Panc1 (cell line): Measurements from ENCODE around the gene SALL3. TPM values are rescaled to one million over a fixed set of nuclear protein-coding genes. Genes with fewer than 3 reads are reported as not detected.

Source experiments
- ATAC-seq: fragments of 200-7000 bp; cut with Tn5 transposase; 2 replicates; pipeline ENCODE4 v1.9.1; 2020; ENCODE audit warnings: mild to moderate bottlenecking, moderate library complexity
- BruUV-seq: library from RNA; stranded (reverse); fragments of 400-500 nt; replicated peaks from 2 replicates; lab custom pipeline; 2021; lab: Mats Ljungman, UMichigan
- CTCF ChIA-PET: fragments of 300-600 bp; sonication (Branson Sonifier 250); formaldehyde crosslinking; loops from one replicate; lab custom pipeline; 2022; ENCODE audit warnings: antibody characterized with exemption; lab: Charles Lee
- POLR2A ChIA-PET: fragments of 300-600 bp; sonication (Branson Sonifier 250); formaldehyde crosslinking; loops from one replicate; lab custom pipeline; 2022; ENCODE audit warnings: antibody characterized with exemption; lab: Charles Lee
- DNase-seq: peaks from one replicate; pipeline ENCODE4 v3.0.0-alpha.2; 2010; ENCODE audit warnings: low read depth, low spot score
- H3K27ac ChIP-seq: 2 replicates; pipeline ENCODE4 v1.5.1; 2011; ENCODE audit warnings: mild to moderate bottlenecking, low read length, inconsistent platforms
- H3K27me3 ChIP-seq: fragments of 200-500 bp; sonication (Bioruptor generic); 2 replicates; pipeline ENCODE4 v1.6.0; 2014; ENCODE audit warnings: low read length, inconsistent platforms; ENCODE audit not compliant: control insufficient read depth, insufficient read depth
- H3K36me3 ChIP-seq: fragments of 200-500 bp; sonication (Bioruptor generic); 2 replicates; pipeline ENCODE4 v1.5.1; 2014; ENCODE audit warnings: inconsistent platforms, mild to moderate bottlenecking, low read length, moderate library complexity; ENCODE audit not compliant: control insufficient read depth, insufficient read depth
- H3K4me1 ChIP-seq: 2 replicates; pipeline ENCODE4 v1.5.1; 2011; ENCODE audit warnings: inconsistent platforms, mild to moderate bottlenecking, low read length, moderate library complexity; ENCODE audit not compliant: control insufficient read depth, insufficient read depth
- H3K4me3 ChIP-seq, 2 experiments: 2 replicates each; pipeline ENCODE4 v1.5.1; 2011 to 2012; ENCODE audit warnings: low read depth in 2 of 2, low read length in 2 of 2, mild to moderate bottlenecking in 2 of 2, inconsistent platforms in 1 of 2, moderate library complexity in 1 of 2
- H3K9me3 ChIP-seq: fragments of 200-500 bp; sonication (Bioruptor generic); 2 replicates; pipeline ENCODE4 v1.5.1; 2014; ENCODE audit warnings: low read depth, mild to moderate bottlenecking, inconsistent platforms, low read length, moderate library complexity; ENCODE audit not compliant: control insufficient read depth, insufficient read depth
- POLR2AphosphoS5 ChIP-seq: IDR thresholded peaks from 2 replicates; pipeline ENCODE4 v1.6.1; 2012; ENCODE audit warnings: mild to moderate bottlenecking, low read depth, low read length, moderate library complexity
- SIN3A ChIP-seq: IDR thresholded peaks from 2 replicates; pipeline ENCODE4 v1.6.1; 2012; ENCODE audit warnings: low read depth, mild to moderate bottlenecking, low read length, moderate library complexity, borderline replicate concordance; ENCODE audit not compliant: insufficient read depth
- TCF7L2 ChIP-seq: IDR thresholded peaks from 2 replicates; pipeline ENCODE4 v1.6.1; 2011; ENCODE audit warnings: mild to moderate bottlenecking, low read depth, low read length, inconsistent platforms
- in situ Hi-C: cut with HindIII; loops from 2 replicates; pipeline ENCODE4 v1.10.0; 2016; ENCODE audit warnings: low sequenced_read_pairs, low pct_unique_long_range_greater_than_20kb
- intact Hi-C: fragments of 100-400 bp; cut with micrococcal nuclease; formaldehyde crosslinking; loops from one replicate; pipeline ENCODE4 v1.10.0; 2022; ENCODE audit not compliant: unreplicated experiment
- total RNA-seq: library from RNA; stranded (reverse); gene quantifications from one replicate; pipeline ENCODE4 v1.2.1, GENCODE V29; 2021; ENCODE audit not compliant: unreplicated experiment
- TF ChIP-seq, protein P1 (sequence below): fragments of 450-650 bp; IDR thresholded peaks from 2 replicates; pipeline ENCODE4 v1.5.1; 2017; ENCODE audit warnings: mild to moderate bottlenecking
- TF ChIP-seq, protein P2 (sequence below), 2 experiments: IDR thresholded peaks; 2 replicates each; pipeline ENCODE4 v1.6.1; 2011 to 2012; ENCODE audit warnings: low read depth in 2 of 2, control low read depth in 1 of 2, low read length in 1 of 2, mild to moderate bottlenecking in 1 of 2, moderate library complexity in 1 of 2; ENCODE audit not compliant: insufficient read depth in 1 of 2

The SALL3 gene
- total RNA-seq, 1 experiment from 2014 or later, result not detected

DNA sequence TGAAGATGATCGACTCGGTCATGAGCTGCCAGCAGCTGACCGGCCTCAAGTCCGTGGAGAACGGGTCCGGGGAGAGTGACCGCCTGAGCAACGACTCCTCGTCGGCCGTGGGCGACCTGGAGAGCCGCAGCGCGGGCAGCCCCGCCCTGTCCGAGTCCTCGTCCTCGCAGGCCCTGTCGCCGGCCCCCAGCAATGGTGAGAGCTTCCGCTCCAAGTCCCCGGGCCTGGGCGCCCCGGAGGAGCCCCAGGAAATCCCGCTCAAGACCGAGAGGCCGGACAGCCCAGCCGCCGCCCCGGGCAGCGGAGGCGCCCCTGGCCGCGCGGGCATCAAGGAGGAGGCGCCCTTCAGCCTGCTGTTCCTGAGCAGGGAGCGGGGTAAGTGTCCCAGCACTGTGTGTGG is 14.9 kb downstream of the SALL3 start:
- in situ Hi-C loops, result no loop called here
- H3K4me3 ChIP-seq, result no peak overlapping the region
- intact Hi-C loops, result no loop called here
- no peak for TF ChIP-seq SIN3A
- TF ChIP-seq TCF7L2, result no peak
- TF ChIP-seq POLR2AphosphoS5, result no peak
- TF ChIP-seq, protein P1, sequence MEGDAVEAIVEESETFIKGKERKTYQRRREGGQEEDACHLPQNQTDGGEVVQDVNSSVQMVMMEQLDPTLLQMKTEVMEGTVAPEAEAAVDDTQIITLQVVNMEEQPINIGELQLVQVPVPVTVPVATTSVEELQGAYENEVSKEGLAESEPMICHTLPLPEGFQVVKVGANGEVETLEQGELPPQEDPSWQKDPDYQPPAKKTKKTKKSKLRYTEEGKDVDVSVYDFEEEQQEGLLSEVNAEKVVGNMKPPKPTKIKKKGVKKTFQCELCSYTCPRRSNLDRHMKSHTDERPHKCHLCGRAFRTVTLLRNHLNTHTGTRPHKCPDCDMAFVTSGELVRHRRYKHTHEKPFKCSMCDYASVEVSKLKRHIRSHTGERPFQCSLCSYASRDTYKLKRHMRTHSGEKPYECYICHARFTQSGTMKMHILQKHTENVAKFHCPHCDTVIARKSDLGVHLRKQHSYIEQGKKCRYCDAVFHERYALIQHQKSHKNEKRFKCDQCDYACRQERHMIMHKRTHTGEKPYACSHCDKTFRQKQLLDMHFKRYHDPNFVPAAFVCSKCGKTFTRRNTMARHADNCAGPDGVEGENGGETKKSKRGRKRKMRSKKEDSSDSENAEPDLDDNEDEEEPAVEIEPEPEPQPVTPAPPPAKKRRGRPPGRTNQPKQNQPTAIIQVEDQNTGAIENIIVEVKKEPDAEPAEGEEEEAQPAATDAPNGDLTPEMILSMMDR, result no peak
- TF ChIP-seq, protein P2, sequence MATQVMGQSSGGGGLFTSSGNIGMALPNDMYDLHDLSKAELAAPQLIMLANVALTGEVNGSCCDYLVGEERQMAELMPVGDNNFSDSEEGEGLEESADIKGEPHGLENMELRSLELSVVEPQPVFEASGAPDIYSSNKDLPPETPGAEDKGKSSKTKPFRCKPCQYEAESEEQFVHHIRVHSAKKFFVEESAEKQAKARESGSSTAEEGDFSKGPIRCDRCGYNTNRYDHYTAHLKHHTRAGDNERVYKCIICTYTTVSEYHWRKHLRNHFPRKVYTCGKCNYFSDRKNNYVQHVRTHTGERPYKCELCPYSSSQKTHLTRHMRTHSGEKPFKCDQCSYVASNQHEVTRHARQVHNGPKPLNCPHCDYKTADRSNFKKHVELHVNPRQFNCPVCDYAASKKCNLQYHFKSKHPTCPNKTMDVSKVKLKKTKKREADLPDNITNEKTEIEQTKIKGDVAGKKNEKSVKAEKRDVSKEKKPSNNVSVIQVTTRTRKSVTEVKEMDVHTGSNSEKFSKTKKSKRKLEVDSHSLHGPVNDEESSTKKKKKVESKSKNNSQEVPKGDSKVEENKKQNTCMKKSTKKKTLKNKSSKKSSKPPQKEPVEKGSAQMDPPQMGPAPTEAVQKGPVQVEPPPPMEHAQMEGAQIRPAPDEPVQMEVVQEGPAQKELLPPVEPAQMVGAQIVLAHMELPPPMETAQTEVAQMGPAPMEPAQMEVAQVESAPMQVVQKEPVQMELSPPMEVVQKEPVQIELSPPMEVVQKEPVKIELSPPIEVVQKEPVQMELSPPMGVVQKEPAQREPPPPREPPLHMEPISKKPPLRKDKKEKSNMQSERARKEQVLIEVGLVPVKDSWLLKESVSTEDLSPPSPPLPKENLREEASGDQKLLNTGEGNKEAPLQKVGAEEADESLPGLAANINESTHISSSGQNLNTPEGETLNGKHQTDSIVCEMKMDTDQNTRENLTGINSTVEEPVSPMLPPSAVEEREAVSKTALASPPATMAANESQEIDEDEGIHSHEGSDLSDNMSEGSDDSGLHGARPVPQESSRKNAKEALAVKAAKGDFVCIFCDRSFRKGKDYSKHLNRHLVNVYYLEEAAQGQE (IDR thresholded peaks at IDR 0.05; ENCODE audit: insufficient read depth in 1 of 2, low read depth in 2 of 2, low read length in 1 of 2), result no peak
- ATAC-seq (no peak), DNase-seq (no peak)
- peaks cover 5% of the 10 kb centered on the region; the same call in 1 of the 2 replicates for H3K27me3 ChIP-seq
- BruUV-seq, result no TSS peak
- no peaks in the 10 kb centered on the region for H3K4me1 ChIP-seq
- POLR2A ChIA-PET, result no interaction called here
- CTCF ChIA-PET, result no interaction called here
- H3K27ac ChIP-seq, result no peak overlapping the region
- H3K9me3 ChIP-seq, result no peaks in the 10 kb centered on the region
- no peaks in the 10 kb centered on the region for H3K36me3 ChIP-seq

DNA sequence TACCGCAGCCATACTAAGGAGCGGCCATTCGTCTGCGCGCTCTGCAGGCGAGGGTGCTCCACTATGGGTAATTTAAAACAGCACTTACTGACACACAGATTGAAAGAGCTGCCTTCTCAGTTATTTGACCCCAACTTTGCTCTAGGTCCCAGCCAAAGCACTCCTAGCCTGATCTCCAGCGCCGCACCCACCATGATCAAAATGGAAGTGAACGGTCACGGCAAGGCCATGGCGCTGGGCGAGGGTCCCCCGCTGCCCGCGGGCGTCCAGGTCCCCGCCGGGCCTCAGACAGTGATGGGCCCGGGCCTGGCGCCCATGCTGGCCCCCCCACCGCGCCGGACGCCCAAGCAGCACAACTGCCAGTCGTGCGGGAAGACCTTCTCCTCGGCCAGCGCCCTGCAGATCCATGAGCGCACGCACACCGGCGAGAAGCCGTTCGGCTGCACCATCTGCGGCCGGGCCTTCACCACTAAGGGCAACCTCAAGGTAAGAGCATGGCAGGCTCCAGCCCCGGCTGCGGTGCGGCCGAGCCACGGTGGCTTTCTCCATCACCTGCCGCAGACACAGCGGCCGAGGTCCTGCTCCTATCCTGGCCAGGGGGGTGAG is 15.5 kb downstream of the SALL3 start:
- no peak for DNase-seq
- intact Hi-C loops, result no loop called here
- Histone ChIP-seq H3K27ac (no peak overlapping the region), H3K4me3 (no peak overlapping the region), H3K27me3 (no peaks in the 10 kb centered on the region), H3K36me3 (no peaks in the 10 kb centered on the region), H3K9me3 (no peaks in the 10 kb centered on the region), H3K4me1 (no peaks in the 10 kb centered on the region)
- ATAC-seq, result no peak
- in situ Hi-C loops, result no loop called here
- POLR2A ChIA-PET, result no interaction called here
- BruUV-seq, result no TSS peak
- CTCF ChIA-PET, result no interaction called here
- TF ChIP-seq, protein P2 (IDR thresholded peaks at IDR 0.05; ENCODE audit: insufficient read depth in 1 of 2, low read depth in 2 of 2, low read length in 1 of 2), result no peak
- TF ChIP-seq, protein P1, result no peak
- TF ChIP-seq TCF7L2 (no peak), SIN3A (no peak), POLR2AphosphoS5 (no peak)
